Epithelial cell of prostate (primary cell): ENCODE measurements around the gene MVB12B.
A peak's percentile ranks its signal among the peaks of the same experiment; 100 is the strongest.

Experiments used
- DNase-seq: peaks from one replicate; pipeline ENCODE4 v3.0.0-alpha.2; 2011; ENCODE audit warnings: low read depth, low spot score
- H3K27ac ChIP-seq: fragments of 450-650 bp; 2 replicates; pipeline ENCODE4 v1.5.1; 2017; ENCODE audit warnings: mild to moderate bottlenecking

MVB12B gene

GRCh38 chr9:126378761-126379160 lies 52.1 kb downstream of the MVB12B start:
- no peak overlapping the region for H3K27ac ChIP-seq

GRCh38 chr9:126379661-126380360 lies 53.2 kb downstream of the MVB12B start:
- no peak overlapping the region for H3K27ac ChIP-seq
- no peak for DNase-seq

More at GRCh38 chr9:126378761-126379160, 52.1 kb downstream of the MVB12B start:
- no peak for DNase-seq

- H3K27ac ChIP-seq, result no peak overlapping the region
- no peak for DNase-seq
Measured at GRCh38 chr9:126380447-126380846, 53.8 kb downstream of the MVB12B start.

GRCh38 chr9:126381195-126381594 lies 54.6 kb downstream of the MVB12B start:
- DNase-seq, result no peak
- H3K27ac ChIP-seq, result no peak overlapping the region

- no peak for DNase-seq
Measured at GRCh38 chr9:126383406-126384046, 56.9 kb downstream of the MVB12B start.

GRCh38 chr9:126384926-126385325 lies 58.3 kb downstream of the MVB12B start:
- no peak overlapping the region for H3K27ac ChIP-seq
- DNase-seq, result no peak

More at GRCh38 chr9:126383406-126384046, 56.9 kb downstream of the MVB12B start:
- no peak overlapping the region for H3K27ac ChIP-seq

GRCh38 chr9:126386088-126386487 lies 59.5 kb downstream of the MVB12B start:
- no peak for DNase-seq
- no peak overlapping the region for H3K27ac ChIP-seq

GRCh38 chr9:126386776-126387175 lies 60.1 kb downstream of the MVB12B start:
- no peak overlapping the region for H3K27ac ChIP-seq
- DNase-seq, result no peak

- no peak overlapping the region for H3K27ac ChIP-seq
- no peak for DNase-seq
Measured at GRCh38 chr9:126388964-126389708, 62.5 kb downstream of the MVB12B start.

- DNase-seq, result no peak
- H3K27ac ChIP-seq, result no peak overlapping the region
Measured at GRCh38 chr9:126389992-126390391, 63.4 kb downstream of the MVB12B start.

GRCh38 chr9:126390923-126391322 lies 64.3 kb downstream of the MVB12B start:
- no peak overlapping the region for H3K27ac ChIP-seq
- no peak for DNase-seq

GRCh38 chr9:126391713-126392661 lies 65.4 kb downstream of the MVB12B start:
- H3K27ac ChIP-seq, result no peak overlapping the region
- DNase-seq, result no peak

GRCh38 chr9:126392662-126393371 lies 66.2 kb downstream of the MVB12B start:
- DNase-seq, result no peak
- peak overlapping the region; percentile 6 for H3K27ac ChIP-seq

GRCh38 chr9:126393876-126394275 lies 67.2 kb downstream of the MVB12B start:
- no peak overlapping the region for H3K27ac ChIP-seq
- no peak for DNase-seq

- no peak for DNase-seq
- no peak overlapping the region for H3K27ac ChIP-seq
Measured at GRCh38 chr9:126394802-126395201, 68.2 kb downstream of the MVB12B start.

- H3K27ac ChIP-seq, result no peak overlapping the region
- DNase-seq, result no peak
Measured at GRCh38 chr9:126395439-126396212, 69.0 kb downstream of the MVB12B start.

GRCh38 chr9:126397056-126397455 lies 70.4 kb downstream of the MVB12B start:
- H3K27ac ChIP-seq, result no peak overlapping the region
- no peak for DNase-seq

- H3K27ac ChIP-seq, result no peak overlapping the region
- no peak for DNase-seq
Measured at GRCh38 chr9:126398403-126399058, 71.9 kb downstream of the MVB12B start.
